Astrocyte (in vitro differentiated cells and primary cell): ENCODE results near the gene TTC7B. TPM values are rescaled to one million over a fixed set of nuclear protein-coding genes. Genes with fewer than 3 reads are reported as not detected.

Experiments
- DNase-seq: peaks from one replicate; pipeline ENCODE4 v3.0.0-alpha.2; 2010; ENCODE audit warnings: low read depth
- FAIRE-seq: peaks from 2 replicates; lab custom pipeline; 2011; peaks lifted over from hg19 to GRCh38; lab: Jason Lieb, UNC
- H2AFZ ChIP-seq: 2 replicates; pipeline ENCODE4 v1.6.0; 2012; ENCODE audit warnings: low read depth, low read length, inconsistent platforms
- H3K27ac ChIP-seq: 2 replicates; pipeline ENCODE4 v1.5.1; 2011; ENCODE audit warnings: low read depth, low read length, inconsistent platforms
- H3K27me3 ChIP-seq: 2 replicates; pipeline ENCODE4 v1.6.0; 2011; ENCODE audit warnings: low read length, inconsistent platforms; ENCODE audit not compliant: insufficient read depth
- H3K36me3 ChIP-seq: 2 replicates; pipeline ENCODE4 v1.5.1; 2011; ENCODE audit warnings: low read length, inconsistent platforms; ENCODE audit not compliant: insufficient read depth
- H3K4me1 ChIP-seq: 2 replicates; pipeline ENCODE4 v1.5.1; 2011; ENCODE audit warnings: low read length, inconsistent platforms; ENCODE audit not compliant: insufficient read depth
- H3K4me2 ChIP-seq: 2 replicates; pipeline ENCODE4 v1.6.0; 2012; ENCODE audit warnings: low read length, inconsistent platforms
- H3K4me3 ChIP-seq: 2 replicates; pipeline ENCODE4 v1.5.1; 2011; ENCODE audit warnings: low read depth, mild to moderate bottlenecking, low read length, inconsistent platforms; ENCODE audit not compliant: insufficient read depth
- H3K79me2 ChIP-seq: 2 replicates; pipeline ENCODE4 v1.6.0; 2012; ENCODE audit warnings: mild to moderate bottlenecking, low read length, inconsistent platforms; ENCODE audit not compliant: insufficient read depth
- H3K9ac ChIP-seq: 2 replicates; pipeline ENCODE4 v1.6.0; 2012; ENCODE audit warnings: mild to moderate bottlenecking, low read length, inconsistent platforms
- H3K9me3 ChIP-seq: 2 replicates; pipeline ENCODE4 v1.5.1; 2012; ENCODE audit warnings: low read depth, mild to moderate bottlenecking, low read length, inconsistent platforms; ENCODE audit not compliant: insufficient read depth
- H4K20me1 ChIP-seq: 2 replicates; pipeline ENCODE4 v1.6.0; 2012; ENCODE audit warnings: low read length, inconsistent platforms; ENCODE audit not compliant: insufficient read depth
- H3K27ac Mint-ChIP-seq: one replicate; pipeline ENCODE4 v1.8.0; 2021; ENCODE audit warnings: mild to moderate bottlenecking, mixed read lengths; ENCODE audit not compliant: unreplicated experiment
- H3K27me3 Mint-ChIP-seq: one replicate; pipeline ENCODE4 v1.8.0; 2021; ENCODE audit warnings: low read depth, mixed read lengths; ENCODE audit not compliant: unreplicated experiment
- H3K36me3 Mint-ChIP-seq: one replicate; pipeline ENCODE4 v1.8.0; 2021; ENCODE audit warnings: low read depth, mixed read lengths; ENCODE audit not compliant: unreplicated experiment
- H3K4me1 Mint-ChIP-seq: one replicate; pipeline ENCODE4 v1.8.0; 2021; ENCODE audit warnings: low read depth, mixed read lengths; ENCODE audit not compliant: unreplicated experiment
- H3K4me3 Mint-ChIP-seq: one replicate; pipeline ENCODE4 v1.8.0; 2021; ENCODE audit warnings: mild to moderate bottlenecking, moderate library complexity, mixed read lengths; ENCODE audit not compliant: unreplicated experiment
- H3K9me3 Mint-ChIP-seq: one replicate; pipeline ENCODE4 v1.8.0; 2021; ENCODE audit warnings: mild to moderate bottlenecking, mixed read lengths; ENCODE audit not compliant: unreplicated experiment
- EZH2 ChIP-seq: IDR thresholded peaks from 2 replicates; pipeline ENCODE4 v1.6.1; 2012; ENCODE audit warnings: mild to moderate bottlenecking, low read length, inconsistent platforms; ENCODE audit not compliant: insufficient read depth
- total RNA-seq: library from RNA; stranded (reverse); gene quantifications from 2 replicates; pipeline ENCODE4 v1.2.1, GENCODE V29; 2021
- TF ChIP-seq, protein P1 (sequence below): IDR thresholded peaks from 2 replicates; pipeline ENCODE4 v1.5.1; 2011; ENCODE audit warnings: low read depth, mild to moderate bottlenecking, inconsistent platforms, low read length, moderate library complexity; ENCODE audit not compliant: insufficient read depth

TTC7B gene
- total RNA-seq, 1 donor from 2014 or later, result 42.1 TPM

DNA sequence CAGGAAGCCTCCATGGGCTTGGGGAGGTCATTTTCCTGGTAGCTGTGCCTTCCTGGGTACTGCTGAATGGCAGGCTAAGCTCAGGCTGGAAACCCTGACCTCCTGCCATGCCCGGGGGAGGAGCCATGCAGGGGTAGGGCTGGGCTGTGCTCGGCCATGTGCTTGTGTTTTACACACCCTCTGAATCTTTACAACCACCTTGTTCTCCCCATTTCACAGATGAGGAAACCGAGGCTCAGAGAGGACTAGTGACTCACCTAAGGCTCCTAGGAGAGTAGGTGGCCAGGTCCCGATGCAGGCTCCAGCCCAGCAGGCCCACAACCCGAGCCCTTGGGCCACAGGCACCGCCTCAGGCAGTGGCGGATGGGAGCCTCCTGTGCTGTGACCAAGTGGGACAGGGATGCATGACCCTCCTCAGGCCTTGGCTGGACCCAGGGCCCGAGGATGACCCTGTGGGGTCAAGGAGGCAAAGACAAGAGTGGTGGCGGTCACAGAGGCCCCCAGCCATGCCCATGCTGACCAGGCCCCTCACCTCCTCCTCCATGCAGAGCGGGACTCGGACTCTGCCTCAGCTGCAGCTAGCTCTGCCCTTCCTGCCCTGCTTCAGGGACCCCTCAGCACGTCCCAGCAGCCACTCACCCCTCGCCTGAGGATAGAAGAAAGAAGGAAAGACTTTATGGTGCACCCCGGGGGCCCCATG lies 283.3 kb downstream of the TTC7B start:
- H3K27ac ChIP-seq, result no peak overlapping the region
- H3K4me3 ChIP-seq, result no peak overlapping the region
- FAIRE-seq (no peak), DNase-seq (no peak)
- no peaks in the 10 kb centered on the region for H3K79me2 ChIP-seq
- no peaks in the 10 kb centered on the region for H3K9me3 ChIP-seq
- H3K4me1 ChIP-seq, result peaks cover 13% of the 10 kb centered on the region
- Mint-ChIP-seq H3K9me3 (no peaks in the 10 kb centered on the region), H3K4me3 (no peak overlapping the region), H3K27ac (no peak overlapping the region), H3K36me3 (peaks cover 9% of the 10 kb centered on the region), H3K27me3 (peaks cover 33% of the 10 kb centered on the region), H3K4me1 (peaks cover 17% of the 10 kb centered on the region)
- H3K27me3 ChIP-seq, result no peaks in the 10 kb centered on the region
- H2AFZ ChIP-seq, result no peak overlapping the region
- H3K4me2 ChIP-seq, result no peak overlapping the region
- no peak overlapping the region for H3K9ac ChIP-seq
- H4K20me1 ChIP-seq, result no peaks in the 10 kb centered on the region
- no peaks in the 10 kb centered on the region for H3K36me3 ChIP-seq
- TF ChIP-seq, protein P1, sequence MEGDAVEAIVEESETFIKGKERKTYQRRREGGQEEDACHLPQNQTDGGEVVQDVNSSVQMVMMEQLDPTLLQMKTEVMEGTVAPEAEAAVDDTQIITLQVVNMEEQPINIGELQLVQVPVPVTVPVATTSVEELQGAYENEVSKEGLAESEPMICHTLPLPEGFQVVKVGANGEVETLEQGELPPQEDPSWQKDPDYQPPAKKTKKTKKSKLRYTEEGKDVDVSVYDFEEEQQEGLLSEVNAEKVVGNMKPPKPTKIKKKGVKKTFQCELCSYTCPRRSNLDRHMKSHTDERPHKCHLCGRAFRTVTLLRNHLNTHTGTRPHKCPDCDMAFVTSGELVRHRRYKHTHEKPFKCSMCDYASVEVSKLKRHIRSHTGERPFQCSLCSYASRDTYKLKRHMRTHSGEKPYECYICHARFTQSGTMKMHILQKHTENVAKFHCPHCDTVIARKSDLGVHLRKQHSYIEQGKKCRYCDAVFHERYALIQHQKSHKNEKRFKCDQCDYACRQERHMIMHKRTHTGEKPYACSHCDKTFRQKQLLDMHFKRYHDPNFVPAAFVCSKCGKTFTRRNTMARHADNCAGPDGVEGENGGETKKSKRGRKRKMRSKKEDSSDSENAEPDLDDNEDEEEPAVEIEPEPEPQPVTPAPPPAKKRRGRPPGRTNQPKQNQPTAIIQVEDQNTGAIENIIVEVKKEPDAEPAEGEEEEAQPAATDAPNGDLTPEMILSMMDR, result no peak

DNA sequence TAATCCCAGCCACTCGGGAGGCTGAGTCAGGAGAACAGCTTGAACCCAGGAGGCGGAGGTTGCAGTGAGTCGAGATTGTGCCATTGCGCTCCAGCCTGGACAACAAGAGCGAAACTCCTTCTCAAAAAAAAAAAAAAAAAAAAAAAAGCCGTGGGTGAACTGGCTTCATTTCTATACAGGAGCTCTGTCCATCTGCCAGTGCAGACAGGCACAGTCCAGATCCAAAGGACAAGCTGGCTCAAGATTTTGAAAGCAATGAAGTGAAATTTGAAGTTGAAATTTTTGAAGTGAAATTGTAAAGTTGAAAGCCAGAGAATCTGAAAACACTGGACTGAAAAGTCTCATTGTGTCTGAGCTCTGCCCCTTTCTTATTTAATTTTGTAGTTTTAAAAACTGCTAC lies 284.7 kb downstream of the TTC7B start:
- no peaks in the 10 kb centered on the region for H4K20me1 ChIP-seq
- H3K4me3 ChIP-seq, result no peak overlapping the region
- no peaks in the 10 kb centered on the region for H3K27me3 ChIP-seq
- peaks cover 29% of the 10 kb centered on the region for H3K27me3 Mint-ChIP-seq
- H3K4me3 Mint-ChIP-seq, result no peak overlapping the region
- no peak overlapping the region for H3K27ac Mint-ChIP-seq
- H3K27ac ChIP-seq, result no peak overlapping the region
- peaks cover 8% of the 10 kb centered on the region for H3K36me3 Mint-ChIP-seq
- no peak overlapping the region for H3K4me2 ChIP-seq
- H3K4me1 Mint-ChIP-seq, result peaks cover 17% of the 10 kb centered on the region
- no peaks in the 10 kb centered on the region for H3K79me2 ChIP-seq
- no peak for DNase-seq
- no peaks in the 10 kb centered on the region for H3K36me3 ChIP-seq
- TF ChIP-seq EZH2, result no peak
- TF ChIP-seq, protein P1, result no peak
- no peak overlapping the region for H3K9ac ChIP-seq
- no peak for FAIRE-seq
- H3K9me3 Mint-ChIP-seq, result peaks cover 4% of the 10 kb centered on the region
- no peaks in the 10 kb centered on the region for H3K9me3 ChIP-seq
- no peak overlapping the region for H2AFZ ChIP-seq
- peaks cover 13% of the 10 kb centered on the region for H3K4me1 ChIP-seq

- Mint-ChIP-seq H3K36me3 (peaks cover 4% of the 10 kb centered on the region), H3K27me3 (peaks cover 19% of the 10 kb centered on the region), H3K4me3 (no peak overlapping the region), H3K9me3 (peaks cover 4% of the 10 kb centered on the region), H3K27ac (no peak overlapping the region), H3K4me1 (peaks cover 16% of the 10 kb centered on the region)
- no peak for TF ChIP-seq EZH2
- TF ChIP-seq, protein P1, result no peak
- H3K27me3 ChIP-seq, result no peaks in the 10 kb centered on the region
- no peaks in the 10 kb centered on the region for H3K9me3 ChIP-seq
- peaks cover 13% of the 10 kb centered on the region for H3K4me1 ChIP-seq
- H3K79me2 ChIP-seq, result no peaks in the 10 kb centered on the region
- DNase-seq, result no peak
- no peak for FAIRE-seq
- no peaks in the 10 kb centered on the region for H3K36me3 ChIP-seq
- H3K4me3 ChIP-seq, result no peak overlapping the region
- no peaks in the 10 kb centered on the region for H4K20me1 ChIP-seq
- no peak overlapping the region for H3K4me2 ChIP-seq
- no peak overlapping the region for H3K9ac ChIP-seq
- no peak overlapping the region for H3K27ac ChIP-seq
- no peak overlapping the region for H2AFZ ChIP-seq
Measured at GRCh38 chr14:90530523-90530922, 285.7 kb downstream of the TTC7B start.
